ENCODE measurements around the gene KLK6. TPM values are rescaled to one million over a fixed set of nuclear protein-coding genes. Genes with fewer than 3 reads are reported as not detected.

The KLK6 gene
- total RNA-seq (not detected), polyA plus RNA-seq (not detected)
- long read RNA-seq, donor 1: 0 reads
- long read RNA-seq, donor 2: 0 reads
- long read RNA-seq, donor 3: 0 reads

DNA sequence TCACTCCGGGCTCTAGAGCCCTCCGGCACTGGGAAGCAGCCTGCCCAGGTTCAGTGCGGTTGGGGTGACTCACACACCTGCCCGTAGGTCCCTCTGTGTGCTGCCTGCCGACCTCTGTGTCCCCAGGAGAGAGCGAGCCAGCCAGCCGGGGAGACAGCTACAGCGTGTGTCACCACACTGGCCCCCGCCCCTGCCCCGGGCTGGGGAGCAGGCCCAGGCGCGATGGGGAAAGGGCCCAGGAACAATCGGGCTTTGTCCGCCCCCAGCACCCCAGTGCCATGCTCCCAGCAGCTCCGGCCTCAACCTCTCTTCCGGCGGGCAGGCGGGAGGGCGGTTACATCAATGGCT, at the start of gene KLK6:
TSS of gene KLK6 (minus strand) at position 179 of the 348 bp plus-strand sequence. CDS start 1,487 bp downstream, outside the sequence.
- Histone ChIP-seq H3K27me3 (peaks cover 0 to 45% (median 9%) of the 10 kb centered on the region in 9 donors), H3K9me3 (no peaks in the 10 kb centered on the region), H3K4me1 (no peaks in the 10 kb centered on the region), H3K4me3 (no peak within 1 kb of the TSS), H3K27ac (no peak within 1 kb of the TSS), H3K36me3 (no peaks in the 10 kb centered on the region)
- no peak for TF ChIP-seq POLR2A (IDR thresholded peaks at IDR 0.05)
- TF ChIP-seq, protein P1, sequence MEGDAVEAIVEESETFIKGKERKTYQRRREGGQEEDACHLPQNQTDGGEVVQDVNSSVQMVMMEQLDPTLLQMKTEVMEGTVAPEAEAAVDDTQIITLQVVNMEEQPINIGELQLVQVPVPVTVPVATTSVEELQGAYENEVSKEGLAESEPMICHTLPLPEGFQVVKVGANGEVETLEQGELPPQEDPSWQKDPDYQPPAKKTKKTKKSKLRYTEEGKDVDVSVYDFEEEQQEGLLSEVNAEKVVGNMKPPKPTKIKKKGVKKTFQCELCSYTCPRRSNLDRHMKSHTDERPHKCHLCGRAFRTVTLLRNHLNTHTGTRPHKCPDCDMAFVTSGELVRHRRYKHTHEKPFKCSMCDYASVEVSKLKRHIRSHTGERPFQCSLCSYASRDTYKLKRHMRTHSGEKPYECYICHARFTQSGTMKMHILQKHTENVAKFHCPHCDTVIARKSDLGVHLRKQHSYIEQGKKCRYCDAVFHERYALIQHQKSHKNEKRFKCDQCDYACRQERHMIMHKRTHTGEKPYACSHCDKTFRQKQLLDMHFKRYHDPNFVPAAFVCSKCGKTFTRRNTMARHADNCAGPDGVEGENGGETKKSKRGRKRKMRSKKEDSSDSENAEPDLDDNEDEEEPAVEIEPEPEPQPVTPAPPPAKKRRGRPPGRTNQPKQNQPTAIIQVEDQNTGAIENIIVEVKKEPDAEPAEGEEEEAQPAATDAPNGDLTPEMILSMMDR (IDR thresholded peaks at IDR 0.05): no peak
- no peak for ATAC-seq
- DNase-seq: no peak
- intact Hi-C loops (cut with DNase I): no loop called here
- 65 to 74% (median 71%) methylated on average over 10 to 19 of the region's 19 CpGs for WGBS, 4 donors

DNA sequence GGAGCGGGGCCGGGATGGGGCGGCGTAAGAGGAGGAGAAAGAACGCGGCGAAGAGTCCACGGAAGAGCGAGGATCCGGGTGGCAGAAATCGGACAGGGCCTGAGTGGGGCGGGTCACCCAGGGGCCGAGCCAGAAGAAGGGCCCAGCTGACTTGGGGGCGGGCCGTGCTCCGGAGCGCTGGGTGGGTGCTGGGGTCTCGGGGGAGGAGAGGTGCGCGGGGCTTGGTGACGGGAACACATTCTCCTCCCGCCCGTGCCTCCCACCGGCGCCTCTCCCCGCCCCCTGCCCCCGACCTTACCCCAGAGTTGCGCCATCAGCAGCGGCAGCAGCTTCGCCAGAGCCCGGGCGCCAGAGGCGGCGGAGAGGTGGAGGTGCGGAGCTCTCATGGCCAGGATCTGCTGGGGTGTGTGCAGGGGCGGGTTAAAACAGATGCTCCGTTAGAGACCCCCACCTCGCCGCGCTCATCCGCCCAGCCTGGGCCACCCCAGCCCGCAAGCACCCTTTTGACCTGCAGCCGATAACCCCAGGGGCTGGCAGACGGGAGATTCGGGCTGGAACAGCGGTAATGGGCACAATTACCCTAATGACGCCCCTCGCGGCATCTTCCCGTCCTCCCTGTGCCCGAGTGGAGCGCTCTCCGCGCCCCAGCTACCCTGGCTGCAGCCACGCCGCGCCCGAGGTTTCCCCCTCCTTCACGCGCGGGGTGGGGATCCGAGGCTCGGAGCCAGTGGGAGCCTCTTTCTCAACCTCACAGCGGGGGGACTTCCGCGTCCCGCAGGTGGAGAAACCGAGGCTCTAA, 49.6 kb upstream of the KLK6 start:
- DNase-seq: no peak
- H3K36me3 ChIP-seq: no peaks in the 10 kb centered on the region
- no peaks in the 10 kb centered on the region for H3K9me3 ChIP-seq
- TF ChIP-seq, protein P1 (IDR thresholded peaks at IDR 0.05): no peak
- TF ChIP-seq POLR2A (IDR thresholded peaks at IDR 0.05): no peak
- intact Hi-C loops (cut with DNase I): loop anchor here in 4 of 10 donors (2.0 to 10.0 kb wide), 4 partner anchors 76 to 146 kb away; no protein-coding TSS in a partner anchor
- H3K27ac ChIP-seq: peak overlapping the region in 2 of 12 donors; percentile 17 to 23
- peaks cover 29 to 73% (median 53%) of the 10 kb centered on the region in 9 donors for H3K27me3 ChIP-seq
- ATAC-seq: peak in 2 of 4 donors; percentile 21 to 43
- H3K4me1 ChIP-seq: peaks cover 0 to 33% (median 15%) of the 10 kb centered on the region in 12 donors
- WGBS, 4 donors: 2 to 4% (median 2%) methylated on average over 42 to 68 of the region's 68 CpGs
- H3K4me3 ChIP-seq: peak overlapping the region; percentile 11 to 51 (median 42)

DNA sequence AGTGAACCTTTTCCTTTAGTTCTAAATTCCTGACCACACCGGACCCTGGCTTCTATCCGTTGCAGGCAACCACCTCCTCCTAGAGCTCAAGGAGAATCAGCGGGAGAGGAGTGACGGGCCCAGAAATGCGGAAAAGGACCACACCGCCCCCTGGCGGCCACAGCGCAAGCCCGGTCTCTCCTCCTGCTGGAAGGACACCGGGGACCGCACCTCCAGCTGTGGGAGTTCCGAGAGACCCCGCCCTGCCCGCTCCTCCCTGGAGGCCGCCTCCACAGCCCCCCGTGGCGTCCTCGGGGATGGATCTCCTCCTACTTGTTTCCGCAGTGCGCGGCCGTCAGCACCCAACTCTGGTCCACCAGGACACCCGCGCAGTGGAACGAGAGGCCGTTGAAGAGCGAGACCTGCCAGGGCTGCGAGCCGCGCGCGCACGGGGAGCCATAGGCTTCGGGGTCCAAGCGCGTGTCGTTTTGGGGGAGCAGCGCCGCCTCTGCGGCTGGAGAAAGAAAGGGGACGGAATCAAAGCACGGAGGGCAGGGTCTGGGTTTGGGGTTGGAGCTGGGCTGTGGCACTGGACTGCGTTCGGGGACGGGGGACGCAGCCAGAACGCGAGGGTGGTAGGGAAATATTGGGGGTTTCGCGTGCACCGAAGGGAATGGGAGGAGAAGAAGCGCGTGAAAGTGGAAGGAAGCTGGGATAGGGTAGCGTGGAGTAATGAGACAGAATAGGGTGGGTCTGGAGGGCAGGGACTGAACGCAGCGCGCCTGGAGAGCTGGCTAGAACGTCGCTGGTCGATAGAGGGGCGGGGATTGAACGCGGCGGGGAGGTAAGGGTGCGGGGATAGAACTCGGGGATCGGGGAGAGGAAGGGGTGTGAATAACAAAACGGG, 47.6 kb upstream of the KLK6 start:
- Histone ChIP-seq H3K4me1 (peaks cover 0 to 33% (median 15%) of the 10 kb centered on the region in 12 donors), H3K4me3 (peak overlapping the region in 11 of 12 donors; percentile 7 to 48 (median 37)), H3K27me3 (peaks cover 30 to 78% (median 56%) of the 10 kb centered on the region in 9 donors), H3K9me3 (no peaks in the 10 kb centered on the region), H3K36me3 (no peaks in the 10 kb centered on the region), H3K27ac (no peak overlapping the region)
- no peak for TF ChIP-seq POLR2A (IDR thresholded peaks at IDR 0.05)
- TF ChIP-seq, protein P1 (IDR thresholded peaks at IDR 0.05): peak; percentile 28 to 76 (median 60)
- WGBS, 4 donors: 2 to 3% (median 2%) methylated on average over 50 to 68 of the region's 68 CpGs
- intact Hi-C loops (cut with DNase I): loop anchor here in 3 of 10 donors (5.0 to 10.0 kb wide), 3 partner anchors 80 to 148 kb away; no protein-coding TSS in a partner anchor
- ATAC-seq (peak in 3 of 4 donors; percentile 39 to 65 (median 57)), DNase-seq (peak in 3 of 5 donors; percentile 30 to 55 (median 43))
